Cerebellar nuclear complex (tissue), 1 donor: ENCODE data around the gene RAB11FIP4.

Source experiments
- DNase-seq, 2 experiments: peaks; one replicate each; lab custom pipeline; 2025; lab: John Stamatoyannopoulos, UW

RAB11FIP4 gene

DNA sequence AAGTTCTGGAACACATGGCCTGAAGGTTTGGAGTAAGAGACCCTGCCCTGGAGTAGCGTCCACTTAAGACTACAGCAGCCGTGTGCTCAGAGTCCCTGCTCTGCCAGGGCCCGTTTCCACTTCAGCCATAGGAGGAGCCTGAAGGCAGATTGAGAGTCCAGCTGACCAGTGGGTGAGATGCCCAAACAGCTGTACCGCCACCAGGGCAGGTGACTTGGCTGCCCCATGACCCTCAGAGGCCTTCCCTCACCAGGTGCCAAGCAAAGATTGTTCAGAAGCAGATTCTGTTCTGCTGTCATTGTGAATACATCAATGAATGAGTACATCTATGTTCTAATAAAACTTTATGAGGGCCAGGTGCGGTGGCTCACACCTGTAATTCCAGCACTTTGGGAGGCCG lies 178.8 kb downstream of the RAB11FIP4 start:
- DNase-seq = no peak

DNA sequence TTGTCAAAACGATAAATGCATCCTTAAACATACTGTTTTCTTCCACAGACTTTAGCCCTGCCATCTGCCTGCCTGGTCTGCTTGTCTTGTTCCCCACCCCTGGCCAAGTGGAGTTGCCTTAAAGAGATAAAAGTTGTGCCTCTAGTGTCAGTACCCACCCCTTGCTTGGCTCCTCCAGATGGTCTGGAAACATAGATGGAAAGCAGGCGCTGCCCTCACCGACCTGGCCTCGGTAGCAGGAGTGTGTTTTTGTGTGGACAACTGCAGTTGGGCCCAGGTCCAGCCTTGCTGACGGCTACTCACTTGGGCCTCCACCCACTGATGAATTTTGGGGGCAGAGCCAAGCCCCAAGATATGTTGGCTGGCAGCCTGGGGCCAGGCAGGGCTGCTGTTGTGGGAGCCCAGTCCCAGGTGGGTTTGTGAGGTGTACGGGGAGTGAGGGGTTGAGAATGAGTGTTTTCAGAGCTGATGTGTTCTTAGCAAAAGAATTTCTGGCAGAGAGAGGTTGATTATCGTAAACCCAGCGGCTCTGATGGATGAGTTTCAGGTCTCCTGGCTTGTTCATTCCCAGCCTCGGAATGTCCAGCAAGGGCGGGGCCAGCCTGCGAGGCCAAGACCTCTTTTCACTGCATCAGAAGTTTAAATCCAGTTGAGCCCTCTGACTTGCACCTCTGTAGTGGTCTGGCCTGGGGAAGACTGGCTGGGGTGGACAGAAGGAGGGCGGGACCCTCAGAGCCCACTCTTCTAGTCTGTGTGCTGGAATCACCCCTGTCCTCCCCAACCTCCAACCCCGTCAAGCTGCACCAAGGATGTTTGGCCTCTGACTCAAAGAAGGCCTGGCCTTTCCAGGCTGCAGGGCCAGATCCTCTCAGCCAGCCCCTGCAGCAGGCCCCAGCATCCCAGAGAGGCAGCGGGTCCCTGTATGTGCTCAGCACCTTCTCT lies 179.7 kb downstream of the RAB11FIP4 start:
- DNase-seq = no peak

DNA sequence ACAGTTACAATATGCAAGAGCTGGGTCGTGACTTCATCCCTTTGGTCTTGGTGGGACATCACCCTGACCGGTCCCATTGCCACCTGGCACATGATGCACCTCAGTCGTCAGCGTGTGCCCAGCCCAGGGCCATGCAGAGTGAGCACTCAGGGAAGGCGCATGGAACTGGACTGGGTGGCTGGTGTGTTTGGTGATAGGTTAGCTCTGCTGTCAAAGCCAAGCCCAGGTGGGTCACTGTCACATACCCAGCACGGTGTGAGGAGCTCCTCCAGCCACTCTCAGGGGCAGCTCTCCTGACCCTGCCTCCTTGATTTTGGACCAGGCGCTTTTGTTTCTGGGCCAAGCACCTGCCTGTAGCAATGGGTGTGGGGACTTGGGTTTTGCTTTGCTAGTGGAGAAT lies 180.9 kb downstream of the RAB11FIP4 start:
- DNase-seq = no peak

GRCh38 chr17:31573047-31573446 lies 181.6 kb downstream of the RAB11FIP4 start:
- no peak for DNase-seq

GRCh38 chr17:31573861-31574260 lies 182.4 kb downstream of the RAB11FIP4 start:
- DNase-seq = no peak

DNA sequence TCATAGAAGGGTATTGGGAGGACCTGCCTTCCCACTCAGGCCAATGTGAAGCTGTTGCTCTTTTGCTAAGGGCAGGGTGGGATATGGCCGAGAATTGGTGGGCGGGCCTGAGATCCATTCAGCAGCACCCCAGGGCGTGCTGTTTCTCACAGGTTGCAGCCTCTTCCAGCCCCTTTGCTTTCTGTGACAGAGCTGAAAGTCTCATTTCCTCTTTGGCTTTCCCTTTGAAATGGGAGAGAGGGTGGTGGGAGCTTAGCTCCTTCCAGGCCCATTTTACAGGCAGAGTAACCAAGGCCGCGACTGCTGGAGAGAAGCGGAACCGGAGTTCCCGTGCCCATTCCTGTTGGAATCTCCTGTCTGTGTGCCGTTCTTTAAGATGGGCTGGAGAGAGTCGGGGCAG lies 183.0 kb downstream of the RAB11FIP4 start:
- DNase-seq = no peak

DNA sequence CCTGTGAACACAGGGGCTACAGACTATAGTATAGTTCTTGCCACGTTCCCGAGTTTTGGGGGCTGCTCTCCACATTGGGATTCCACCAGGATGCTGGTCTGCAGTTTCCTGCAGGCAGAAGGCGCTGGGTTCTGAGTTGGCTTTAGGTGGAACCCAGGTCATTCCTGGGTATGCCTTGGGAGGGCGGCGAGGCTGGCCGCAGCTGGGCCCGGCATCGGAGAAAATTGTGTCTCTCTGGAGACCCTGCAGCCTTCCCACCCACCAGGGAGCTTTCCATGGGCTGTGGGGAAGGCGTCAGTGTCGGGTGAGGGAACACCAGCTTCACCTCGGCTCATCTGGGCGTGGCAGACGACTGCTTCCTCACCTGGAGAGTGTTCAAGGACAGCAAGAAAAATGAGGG lies 183.6 kb downstream of the RAB11FIP4 start:
- no peak for DNase-seq

GRCh38 chr17:31579265-31579664 lies 187.8 kb downstream of the RAB11FIP4 start:
- DNase-seq = no peak

GRCh38 chr17:31580316-31580705 lies 188.8 kb downstream of the RAB11FIP4 start:
- DNase-seq = no peak

GRCh38 chr17:31580706-31581490 lies 189.4 kb downstream of the RAB11FIP4 start:
- DNase-seq = peak; percentile 23 to 73

- no peak for DNase-seq
Measured at GRCh38 chr17:31581491-31581890, 190.0 kb downstream of the RAB11FIP4 start.

GRCh38 chr17:31582151-31582907 lies 190.9 kb downstream of the RAB11FIP4 start:
- DNase-seq = no peak

DNA sequence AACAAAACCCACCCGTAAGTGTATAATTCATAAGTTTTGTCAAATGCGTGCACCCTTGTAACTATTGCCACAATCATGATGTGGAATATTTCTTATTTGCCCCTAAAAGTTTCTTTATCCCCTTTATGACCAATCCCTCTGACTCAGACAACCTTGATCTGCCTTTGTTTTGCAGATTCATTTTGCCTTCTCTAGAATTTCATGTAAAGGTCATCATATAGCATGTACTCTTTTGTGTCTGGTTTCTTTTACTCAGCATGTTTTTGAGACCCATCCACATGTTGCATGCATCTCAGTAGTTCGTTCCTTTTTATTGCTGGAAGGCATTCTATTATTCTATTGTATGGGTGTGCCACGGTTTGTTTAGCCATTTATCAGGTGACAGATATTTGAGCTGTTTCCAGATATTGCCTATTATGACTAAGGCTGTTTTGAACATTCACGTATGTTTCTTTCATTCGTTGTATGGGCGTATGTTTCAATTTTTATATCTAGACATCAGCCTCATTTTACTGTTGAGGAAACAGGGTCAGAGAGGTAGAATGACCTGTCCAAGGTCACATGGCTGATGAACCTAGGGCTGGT lies 192.4 kb downstream of the RAB11FIP4 start:
- no peak for DNase-seq

DNA sequence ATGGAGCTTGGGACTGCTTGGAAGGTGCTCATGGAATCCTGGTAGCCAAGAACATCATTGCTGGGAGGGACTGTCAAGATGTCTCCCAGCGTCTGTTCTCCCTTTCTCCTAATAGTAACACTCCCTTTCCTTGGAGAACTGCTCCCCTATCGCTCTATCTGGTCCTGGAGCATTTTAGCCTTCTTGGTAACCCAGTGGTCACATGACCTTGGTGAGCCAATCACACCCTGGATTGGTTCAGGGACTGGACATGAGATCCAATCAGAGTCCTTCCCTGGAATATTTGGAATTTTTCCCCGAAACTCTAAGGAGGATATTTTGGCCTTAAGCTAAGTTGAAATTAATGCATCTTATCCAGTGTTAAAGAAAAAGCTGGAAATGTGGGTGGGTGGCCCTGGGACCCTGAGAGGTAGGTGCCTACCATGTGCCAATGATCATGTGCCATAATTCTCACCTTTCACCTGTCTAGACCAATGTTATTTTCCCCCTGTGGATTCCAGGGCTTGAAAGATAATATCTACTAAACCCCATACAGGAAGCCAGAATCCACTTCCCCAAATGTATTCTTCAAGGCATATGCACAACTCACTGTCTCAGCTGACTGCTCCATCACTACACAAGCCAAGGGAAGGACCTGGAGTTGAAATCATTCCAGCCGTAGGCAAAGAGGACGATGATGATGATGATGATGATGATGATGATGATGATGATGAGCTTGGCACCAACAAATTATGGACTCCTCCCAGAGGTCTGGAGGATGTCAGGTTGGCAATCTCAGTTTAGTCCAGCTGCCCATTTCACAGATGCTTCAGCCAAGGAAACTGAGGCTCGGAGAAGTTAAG lies 193.2 kb downstream of the RAB11FIP4 start:
- DNase-seq = no peak

- no peak for DNase-seq
Measured at GRCh38 chr17:31585280-31585630, 193.8 kb downstream of the RAB11FIP4 start.

DNA sequence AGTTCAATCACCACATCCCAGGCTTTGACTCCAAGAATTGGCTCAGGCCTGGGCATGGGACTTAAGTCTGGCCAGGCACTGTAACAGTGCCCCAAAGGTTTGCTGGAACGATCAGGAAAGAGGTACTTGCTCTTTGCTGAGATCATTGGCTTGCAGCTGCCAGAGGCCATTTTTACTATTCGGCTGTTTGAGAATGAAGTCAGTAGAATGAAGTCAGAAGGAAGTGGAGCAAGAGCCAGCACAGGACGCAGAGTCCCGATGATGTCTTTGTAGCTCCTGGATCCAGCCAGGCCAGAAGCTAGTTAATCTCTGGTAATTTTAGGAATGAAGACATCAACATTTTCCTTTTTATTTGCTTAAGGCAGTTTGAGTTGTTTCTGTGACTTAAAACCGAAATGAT lies 195.5 kb downstream of the RAB11FIP4 start:
- DNase-seq = no peak

DNA sequence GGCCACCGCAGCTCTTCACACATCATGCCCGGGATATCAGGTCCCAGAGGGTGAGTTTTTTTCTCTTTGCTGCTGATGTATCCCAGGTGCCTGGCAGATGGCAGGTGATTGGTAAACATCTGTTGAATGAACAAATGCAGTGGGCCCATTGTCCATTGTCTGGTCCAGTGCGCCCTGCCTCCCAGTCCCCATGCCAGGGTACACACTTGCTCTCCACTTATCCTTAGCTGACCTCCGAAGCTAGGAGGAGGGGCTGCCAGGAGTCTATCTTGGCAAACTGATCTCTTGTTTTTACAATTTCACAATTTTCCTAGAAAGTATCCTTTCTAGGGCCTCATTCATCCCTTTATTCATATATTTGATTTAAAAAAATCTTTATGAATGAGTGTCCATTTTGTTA lies 196.0 kb downstream of the RAB11FIP4 start:
- DNase-seq = no peak
